GM18520 (cell line): ENCODE data around the gene UBIAD1.
"Not testable (repeated sequence)": the region's sequence is repeated elsewhere in the genome, so short reads cannot be mapped to it uniquely, and the experiment has no call there.

Source experiments
- ATAC-seq: cut with Tn5 transposase; IDR thresholded peaks from one replicate; pipeline ENCODE4 v1.9.1; 2021; ENCODE audit not compliant: unreplicated experiment

Gene UBIAD1

DNA sequence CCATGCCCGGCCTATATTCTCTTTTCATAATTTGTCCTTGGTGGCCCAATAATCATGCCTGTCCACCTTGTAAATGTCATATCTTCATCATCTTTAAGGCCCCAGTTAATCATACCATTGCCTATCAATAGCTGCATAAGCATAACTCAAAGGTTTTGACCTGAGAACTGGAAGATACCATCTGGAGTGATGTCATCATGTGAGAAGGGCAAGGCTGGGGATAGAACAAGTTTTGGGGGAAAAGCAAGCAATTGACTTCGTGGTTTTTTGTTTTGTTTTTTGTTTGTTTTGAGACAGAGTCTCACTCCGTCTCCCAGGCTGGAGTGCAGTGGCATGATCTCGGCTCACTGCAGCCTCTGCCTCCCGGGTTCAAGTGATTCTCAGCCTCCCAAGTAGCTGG is 6.2 kb downstream of the UBIAD1 start:
- ATAC-seq: no peak

DNA sequence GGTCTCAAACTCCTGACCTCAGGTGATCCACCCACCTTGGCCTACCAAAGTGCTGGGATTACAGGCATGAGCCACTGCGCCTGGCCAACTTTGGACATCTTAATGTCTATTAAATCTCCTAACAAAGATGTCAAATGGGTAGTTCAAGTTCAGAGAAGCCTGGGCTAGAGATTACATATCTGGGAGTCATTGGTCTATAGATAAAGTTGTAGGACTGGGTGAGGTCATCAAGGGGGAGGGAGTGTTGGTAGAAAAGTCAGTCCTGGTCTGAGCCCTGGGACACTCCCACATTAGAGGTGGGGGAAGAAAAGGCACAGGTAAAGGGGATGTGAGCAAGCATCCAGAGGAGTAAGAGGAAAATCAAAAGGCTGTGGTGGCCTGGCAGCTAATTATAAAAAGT is 6.6 kb downstream of the UBIAD1 start:
- ATAC-seq: no peak

DNA sequence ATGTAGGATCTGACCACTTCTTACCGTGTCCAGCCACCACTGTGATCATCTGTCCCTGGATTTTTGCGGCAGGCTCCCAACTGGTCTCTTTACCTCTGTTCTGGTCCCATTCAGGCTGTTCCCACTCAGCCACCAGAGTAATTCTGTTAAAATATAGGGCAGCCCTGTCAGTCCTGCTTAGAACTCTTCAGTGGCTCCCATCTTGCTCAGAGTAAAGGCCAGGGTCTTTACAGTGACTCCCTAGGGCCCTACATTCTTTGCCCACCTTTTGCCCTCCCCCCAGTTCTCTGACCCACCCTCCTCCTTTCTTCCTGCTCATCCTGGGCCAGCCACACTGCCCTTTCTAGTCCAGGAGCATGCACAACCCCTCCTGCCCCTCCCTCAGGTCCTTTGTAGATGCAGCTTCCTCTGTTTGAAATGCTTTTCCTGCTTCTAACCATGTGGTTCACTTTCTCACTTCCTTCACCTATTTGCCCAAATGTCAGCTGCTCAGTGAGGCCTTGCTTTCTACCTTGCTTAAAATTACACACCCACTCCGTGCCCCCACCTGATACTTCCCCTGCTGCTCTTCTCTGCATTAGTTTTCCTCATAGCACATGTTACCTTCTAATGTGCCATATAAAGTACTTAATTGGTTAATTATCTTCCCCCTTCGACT is 7.8 kb downstream of the UBIAD1 start:
- ATAC-seq: no peak

DNA sequence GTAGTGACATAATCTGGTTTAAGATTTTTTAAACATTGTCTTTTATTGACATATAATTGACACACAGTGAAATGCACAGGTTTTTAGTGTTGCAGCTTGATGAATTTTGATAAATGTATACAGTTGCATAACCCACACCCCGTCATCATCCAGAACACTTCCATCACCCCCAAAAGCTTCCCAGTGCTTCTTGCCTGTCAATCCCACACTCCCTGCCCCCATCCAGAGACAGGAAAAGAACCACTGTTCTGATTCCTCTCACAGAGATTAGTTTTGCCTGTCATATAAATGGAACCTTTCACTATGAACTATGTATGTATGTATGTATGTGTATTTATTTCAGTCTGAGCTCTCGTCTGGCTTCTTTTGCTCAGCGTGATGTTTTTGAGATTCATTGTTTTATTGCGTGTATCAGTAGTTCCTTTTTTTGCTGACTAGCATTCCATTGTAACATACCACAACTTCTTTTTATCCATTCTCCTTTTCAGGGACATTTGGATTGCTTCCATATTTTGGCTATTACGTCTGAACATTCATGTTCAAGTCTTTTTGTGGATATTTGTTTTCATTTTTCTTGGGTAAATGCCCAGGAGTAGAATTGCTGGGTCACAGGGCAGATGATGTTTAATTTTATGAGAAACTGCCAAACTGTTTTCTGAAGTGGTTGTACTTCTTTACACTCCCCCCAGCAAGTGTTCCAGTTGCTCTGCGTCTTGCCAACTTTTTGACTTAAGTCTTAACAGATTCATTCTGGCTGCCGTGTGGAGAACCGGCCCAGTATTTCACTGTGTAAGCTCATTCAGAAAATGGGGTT is 8.7 kb downstream of the UBIAD1 start:
- ATAC-seq: no peak

DNA sequence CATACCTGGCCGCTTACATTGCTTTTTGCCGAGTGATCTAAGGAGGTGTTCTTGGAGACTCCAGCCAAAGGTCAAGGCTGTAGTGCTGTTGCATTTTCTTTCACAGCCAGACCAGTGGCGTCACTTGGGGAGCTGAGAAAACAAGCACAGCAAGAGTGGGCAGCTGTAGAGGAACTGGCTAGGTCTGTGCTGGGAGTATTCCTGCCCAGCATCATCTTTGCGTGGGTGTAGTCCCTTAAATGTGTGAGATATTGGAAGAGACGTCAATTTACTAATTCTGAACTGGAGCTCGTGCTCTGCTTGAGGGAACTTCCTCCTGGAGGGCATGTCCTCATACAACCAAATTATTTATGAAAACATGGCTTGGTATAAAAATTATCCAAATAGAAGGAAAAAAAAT is 10.2 kb downstream of the UBIAD1 start:
- no peak for ATAC-seq

DNA sequence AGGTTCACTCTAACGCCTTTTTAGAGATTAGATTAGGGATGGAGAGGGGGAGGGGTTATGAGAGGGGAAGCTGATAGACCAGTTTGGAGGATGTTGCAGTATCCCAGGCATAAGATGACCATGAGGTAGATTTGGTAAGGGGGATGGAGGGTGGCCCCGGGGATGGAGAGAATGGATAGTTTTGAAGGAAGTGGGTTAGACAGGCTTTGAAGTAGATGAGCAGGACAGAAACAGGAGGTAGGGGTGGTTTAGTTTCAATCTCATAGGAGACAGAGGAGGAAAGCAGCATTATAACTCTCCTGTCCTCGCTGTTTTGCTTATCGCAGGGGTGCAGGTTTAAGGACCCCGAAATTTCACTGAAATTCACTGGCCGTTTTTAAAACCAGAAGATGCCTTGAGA is 11.8 kb downstream of the UBIAD1 start:
- ATAC-seq: no peak

DNA sequence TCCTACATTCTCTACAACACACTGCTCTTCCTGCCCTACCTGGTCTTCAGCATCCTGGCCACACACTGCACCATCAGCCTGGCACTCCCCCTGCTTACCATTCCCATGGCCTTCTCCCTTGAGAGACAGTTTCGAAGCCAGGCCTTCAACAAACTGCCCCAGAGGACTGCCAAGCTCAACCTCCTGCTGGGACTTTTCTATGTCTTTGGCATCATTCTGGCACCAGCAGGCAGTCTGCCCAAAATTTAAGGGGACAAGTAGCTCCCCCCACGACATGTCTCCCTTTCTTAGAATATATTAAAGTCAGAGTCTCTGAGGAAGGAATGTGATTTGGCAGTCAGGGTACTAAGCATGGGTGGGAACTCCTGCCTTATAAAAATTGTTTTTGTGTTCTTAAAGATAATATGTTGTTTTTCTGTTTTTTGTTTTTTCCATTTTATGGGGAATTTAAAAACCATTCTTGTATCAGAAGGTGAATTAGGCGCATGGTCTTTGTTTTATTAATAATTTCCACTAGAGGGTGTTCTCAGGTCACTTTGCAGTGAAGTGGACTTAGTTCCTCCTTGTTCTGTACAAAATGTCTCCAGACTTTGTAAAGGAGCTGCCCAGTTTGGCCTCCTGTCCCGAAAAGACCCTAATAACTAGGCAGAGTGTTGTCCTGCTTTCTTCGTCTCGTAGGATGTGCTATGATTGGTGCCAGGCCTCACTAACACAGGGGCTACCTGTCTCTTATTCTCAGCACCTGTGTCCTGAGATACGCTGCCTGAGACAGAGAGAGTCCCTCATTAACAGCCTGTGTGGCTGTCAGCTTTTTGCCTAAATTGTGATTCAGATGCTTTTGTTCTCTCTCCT is 13.1 kb downstream of the UBIAD1 start:
- ATAC-seq: no peak

DNA sequence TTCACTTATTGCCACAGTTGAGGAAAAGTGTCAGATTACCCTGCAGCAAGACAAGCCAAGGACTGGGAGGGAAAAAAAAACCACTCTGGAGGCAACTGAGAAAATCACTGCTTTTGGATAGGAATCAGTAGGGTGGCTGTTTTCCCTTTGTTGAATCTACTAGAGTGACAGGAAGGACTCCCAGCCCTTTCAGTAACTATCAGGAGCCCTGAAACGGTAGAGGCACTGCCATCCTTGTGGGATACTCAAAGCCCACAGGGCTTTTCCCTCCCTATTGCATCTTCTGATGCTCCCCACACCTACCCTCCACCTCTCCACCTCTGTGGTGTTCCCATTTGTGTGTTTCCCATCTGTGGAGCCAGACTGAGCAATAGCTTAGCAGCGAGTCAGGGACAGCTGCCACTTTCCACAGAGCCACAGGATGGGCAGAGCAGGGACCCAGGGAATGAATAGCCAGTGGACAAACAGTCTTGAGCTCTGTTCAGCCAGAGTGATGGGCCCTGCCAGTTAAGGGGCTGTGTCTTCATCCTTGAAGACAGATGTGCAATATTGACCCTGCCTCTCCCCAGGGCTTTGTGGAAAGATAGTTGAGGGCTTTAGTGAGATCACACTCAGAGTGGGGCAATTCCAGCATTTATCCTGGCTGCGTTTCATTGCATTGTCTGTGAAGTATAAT is 13.9 kb downstream of the UBIAD1 start:
- no peak for ATAC-seq

DNA sequence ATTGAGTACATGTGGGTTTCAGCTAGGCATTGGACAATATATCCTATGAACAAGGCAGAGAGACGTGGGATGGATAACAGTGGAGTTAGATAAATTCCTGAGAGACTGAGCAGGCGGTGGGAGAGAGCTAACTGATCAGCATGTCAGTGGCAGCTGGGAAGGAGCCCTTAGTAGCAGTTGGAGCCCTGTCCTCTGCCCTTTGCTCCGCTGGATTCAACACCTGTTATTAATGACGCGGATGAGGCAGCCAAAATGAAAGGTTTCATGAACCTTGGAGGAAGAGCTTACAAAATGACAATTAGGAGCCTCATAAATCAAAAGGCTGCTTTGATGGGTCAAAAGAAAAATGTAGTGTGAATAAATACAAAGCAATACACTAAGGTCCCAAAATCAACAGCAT is 16.1 kb downstream of the UBIAD1 start:
- ATAC-seq: no peak

DNA sequence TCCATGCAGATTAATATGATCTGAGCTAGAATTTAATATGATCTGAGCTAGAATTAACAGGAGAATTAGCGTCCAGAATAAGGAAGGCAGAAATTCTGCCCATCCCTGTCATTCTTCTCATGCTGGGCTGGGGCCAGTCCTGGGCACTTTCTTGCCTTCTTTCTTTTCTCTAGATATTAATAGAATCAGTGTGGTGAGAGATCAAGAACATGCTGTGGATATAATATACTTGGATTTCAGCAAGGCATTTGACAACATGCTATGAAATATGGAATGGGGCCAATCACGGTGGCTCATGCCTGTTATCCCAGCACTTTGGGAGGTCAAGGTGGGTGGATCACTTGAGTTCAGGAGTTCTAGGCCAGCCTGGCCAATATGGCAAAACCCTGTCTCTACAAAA is 18.1 kb downstream of the UBIAD1 start:
- ATAC-seq: no peak

DNA sequence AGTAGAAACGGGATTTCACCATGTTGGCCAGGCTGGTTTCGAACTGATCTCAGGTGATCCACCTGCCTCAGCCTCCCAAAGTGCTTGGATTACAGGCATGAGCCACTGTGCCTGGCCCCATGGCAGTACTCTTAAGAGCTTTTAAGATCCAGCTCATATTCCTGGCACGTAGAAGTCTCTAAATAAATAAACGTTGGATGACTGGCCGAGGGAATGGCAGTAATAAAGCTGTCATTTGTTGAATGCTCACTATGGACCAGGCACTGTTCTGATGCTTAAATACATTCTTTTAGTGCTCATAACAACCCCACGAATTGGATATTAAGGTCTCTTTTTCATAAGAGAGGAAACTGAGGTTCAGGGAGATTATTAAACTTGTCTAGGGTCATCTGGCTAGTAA is 20.9 kb downstream of the UBIAD1 start:
- no peak for ATAC-seq

DNA sequence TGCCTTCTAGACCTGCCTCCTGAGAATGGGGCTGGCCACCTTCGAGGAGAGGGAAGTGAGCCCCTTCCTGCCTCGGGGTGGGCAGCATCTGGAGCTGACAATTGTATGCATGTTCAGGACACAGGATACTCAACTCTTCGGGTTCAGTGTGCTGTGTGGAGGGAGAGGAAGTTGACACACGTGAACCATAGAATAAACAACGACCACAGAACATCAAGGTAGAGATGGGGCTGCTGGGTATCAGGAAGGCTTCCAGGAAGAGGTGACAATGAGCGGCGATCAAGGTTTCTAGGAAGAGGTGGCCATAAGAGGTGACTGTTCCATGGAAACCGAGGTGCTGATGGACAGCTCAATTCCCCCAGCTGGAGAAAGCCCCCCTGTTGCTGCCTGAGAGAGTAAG is 22.0 kb downstream of the UBIAD1 start:
- ATAC-seq: no peak

DNA sequence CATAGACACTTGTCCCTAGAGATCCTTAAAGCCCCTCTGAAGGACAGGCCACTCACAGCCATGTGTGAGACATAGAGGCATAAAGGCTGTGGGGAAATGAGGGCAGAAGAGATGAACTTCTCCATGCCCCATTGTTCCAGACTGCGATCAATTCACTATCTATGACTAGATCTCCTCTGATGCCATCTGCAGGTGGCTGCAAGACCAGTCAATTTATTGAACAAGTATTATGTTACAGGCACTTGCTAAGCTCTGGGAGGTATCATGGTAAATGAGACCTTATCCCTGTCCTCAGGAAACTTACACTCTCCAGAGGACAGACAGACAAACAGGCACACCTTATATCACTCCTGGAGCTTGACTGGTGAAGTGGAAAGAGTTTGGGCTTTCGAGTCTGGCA is 22.9 kb downstream of the UBIAD1 start:
- no peak for ATAC-seq

DNA sequence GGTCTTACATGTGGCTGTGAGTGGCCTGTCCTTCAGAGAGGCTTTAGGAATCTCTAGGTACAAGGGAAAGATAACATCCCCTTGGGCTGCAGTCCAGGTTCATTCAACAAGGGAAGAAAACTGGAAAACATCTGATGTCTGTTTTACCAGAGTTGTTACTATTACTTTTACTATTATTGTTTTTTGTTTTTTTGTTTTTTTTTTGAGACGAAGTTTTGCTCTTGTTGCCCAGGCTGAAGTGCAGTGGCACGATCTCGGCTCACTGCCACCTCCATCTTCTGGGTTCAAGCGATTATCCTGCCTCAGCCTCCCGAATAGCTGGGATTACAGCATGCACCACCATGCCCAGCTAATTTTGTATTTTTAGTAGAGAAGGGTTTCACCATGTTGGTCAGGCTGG is 24.8 kb downstream of the UBIAD1 start:
- ATAC-seq: not testable (repeated sequence)

DNA sequence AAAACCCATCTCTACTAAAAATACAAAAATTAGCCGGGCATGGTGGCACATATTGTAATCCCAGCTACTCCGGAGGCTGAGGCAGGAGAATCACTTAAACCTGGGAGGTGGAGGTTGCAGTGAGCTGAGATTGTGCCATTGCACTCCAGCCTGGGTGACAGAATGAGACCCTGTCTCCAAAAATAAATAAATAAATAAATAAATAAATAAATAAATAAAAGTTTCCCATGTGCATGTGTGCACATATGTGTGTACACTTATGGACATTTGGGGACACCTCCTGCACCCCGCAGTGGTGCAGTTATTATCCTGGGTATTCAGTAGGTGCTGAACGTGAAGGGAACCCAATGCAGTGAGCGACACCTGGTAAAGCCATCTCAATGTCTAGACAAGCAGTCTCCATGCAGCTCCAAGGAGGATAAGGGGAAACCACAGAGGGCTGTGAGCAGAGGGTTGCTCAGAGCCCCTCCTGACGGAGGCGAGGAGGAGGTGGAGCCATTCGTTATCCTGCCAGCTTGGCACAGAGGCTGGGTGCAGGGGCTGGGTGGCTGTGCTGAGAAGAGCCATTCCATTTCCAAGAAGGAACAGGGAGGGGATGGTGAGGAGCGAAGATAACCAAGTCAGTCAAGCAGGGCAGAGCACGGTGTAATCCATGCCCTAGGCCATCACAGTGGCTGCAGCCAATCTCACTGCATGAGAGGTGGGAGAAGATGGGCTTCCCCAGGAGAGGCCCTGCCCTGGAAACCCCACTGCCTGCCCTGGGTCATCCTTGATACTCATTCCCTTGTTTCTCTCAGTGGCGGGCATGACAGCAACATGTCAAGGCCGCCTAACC is 25.6 kb downstream of the UBIAD1 start:
- ATAC-seq: no peak

DNA sequence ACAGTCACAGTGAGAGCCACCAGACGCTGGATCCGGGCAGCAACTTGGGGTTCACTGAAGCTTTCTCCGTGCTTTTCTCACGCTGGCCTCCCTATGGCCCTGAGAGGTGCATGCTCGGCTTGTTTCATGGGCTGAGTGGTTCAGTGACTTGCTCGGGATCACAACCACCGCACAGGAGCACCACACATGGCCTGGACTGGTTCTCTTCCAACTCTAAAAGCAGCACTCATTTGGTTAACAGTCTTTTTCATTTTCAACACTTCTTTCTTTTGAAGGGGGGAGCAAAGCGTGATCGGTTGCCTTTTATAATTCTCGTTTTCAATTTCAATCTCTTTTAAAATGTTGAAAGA is 26.2 kb downstream of the UBIAD1 start:
- no peak for ATAC-seq

DNA sequence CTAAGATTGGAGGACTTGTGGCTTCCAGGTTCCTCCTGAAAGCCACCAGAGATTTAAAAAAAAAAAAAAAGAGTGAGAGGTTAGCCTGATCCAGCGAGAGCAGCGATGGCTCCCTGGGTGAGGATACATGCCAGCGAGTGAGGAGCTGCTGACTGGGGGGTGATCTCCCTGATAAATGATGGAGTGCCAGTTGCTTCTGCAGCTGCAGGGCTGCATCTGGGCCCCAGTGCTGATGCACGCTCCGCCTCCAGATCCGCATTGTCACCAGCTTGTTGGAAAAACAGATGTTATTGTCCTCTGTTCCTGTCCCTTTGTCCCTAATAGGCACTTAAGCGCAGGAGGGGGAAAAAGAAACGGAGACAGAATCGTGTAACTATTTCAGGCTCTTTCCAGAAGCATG is 28.6 kb downstream of the UBIAD1 start:
- ATAC-seq: no peak

DNA sequence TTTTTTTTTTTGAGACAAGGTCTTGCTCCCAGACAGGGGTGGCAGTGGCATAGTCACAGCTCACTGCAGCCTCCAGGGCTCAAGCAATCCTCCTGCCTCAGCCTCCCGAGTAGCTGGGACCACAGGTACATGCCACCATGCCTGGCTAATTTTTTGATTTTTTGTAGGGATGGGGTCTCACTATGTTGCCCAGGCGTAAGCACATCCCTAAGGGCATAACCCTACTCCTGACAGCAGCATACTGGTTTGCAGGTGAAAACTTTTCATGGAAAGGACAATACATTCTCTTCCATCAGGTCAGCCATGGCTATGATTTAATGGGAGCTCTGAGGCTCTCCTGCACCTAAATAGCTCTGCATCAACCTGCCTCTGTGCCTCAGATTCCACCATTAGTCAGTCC is 29.4 kb downstream of the UBIAD1 start:
- ATAC-seq: no peak

DNA sequence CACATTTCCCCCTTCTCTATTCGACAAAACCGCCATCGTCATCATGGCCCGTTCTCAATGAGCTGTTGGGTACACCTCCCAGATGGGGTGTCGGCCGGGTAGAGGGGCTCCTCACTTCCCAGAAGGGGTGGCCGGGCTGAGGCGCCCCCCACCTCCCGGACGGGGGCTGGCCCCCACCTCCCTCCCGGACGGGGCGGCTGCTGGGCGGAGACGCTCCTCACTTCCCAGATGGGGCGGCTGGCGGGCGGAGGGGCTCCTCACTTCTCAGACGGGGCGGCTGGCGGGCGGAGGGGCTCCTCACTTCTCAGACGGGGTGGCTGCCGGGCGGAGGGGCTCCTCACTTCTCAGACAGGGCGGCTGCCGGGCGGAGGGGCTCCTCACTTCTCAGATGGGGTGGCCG is 32.5 kb downstream of the UBIAD1 start:
- not testable (repeated sequence) for ATAC-seq

DNA sequence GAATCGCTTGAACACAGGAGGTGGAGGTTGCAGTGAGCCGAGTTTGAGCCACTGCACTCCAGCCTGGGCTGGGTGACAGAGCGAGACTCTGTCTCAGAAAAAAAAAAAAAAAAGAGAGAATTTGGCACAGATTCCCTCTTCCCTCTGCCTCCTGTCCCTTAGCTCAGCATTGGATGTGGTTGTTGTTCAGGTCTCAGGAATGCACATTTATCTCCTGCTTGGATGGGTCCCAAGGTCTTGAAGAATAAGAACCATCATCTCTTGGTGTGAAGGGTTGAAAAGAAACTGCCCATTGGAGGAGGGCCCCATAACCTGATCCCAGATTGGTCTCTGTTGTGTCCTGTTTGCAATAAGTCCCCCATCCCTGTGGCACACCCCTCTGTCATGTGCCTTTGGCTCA is 34.9 kb downstream of the UBIAD1 start:
- ATAC-seq: no peak
